T-helper 9 cell (primary cell): ENCODE results near the gene CCDC183.
A peak's percentile ranks its signal among the peaks of the same experiment; 100 is the strongest.
"Not testable (repeated sequence)": the region's sequence is repeated elsewhere in the genome, so short reads cannot be mapped to it uniquely, and the experiment has no call there.

Experiments used
- DNase-seq: peaks from one replicate; pipeline ENCODE4 v3.0.0-alpha.2; 2020

The CCDC183 gene

GRCh38 chr9:136760834-136761544 is 35.1 kb upstream of the CCDC183 start:
- not testable (repeated sequence) for DNase-seq

DNA sequence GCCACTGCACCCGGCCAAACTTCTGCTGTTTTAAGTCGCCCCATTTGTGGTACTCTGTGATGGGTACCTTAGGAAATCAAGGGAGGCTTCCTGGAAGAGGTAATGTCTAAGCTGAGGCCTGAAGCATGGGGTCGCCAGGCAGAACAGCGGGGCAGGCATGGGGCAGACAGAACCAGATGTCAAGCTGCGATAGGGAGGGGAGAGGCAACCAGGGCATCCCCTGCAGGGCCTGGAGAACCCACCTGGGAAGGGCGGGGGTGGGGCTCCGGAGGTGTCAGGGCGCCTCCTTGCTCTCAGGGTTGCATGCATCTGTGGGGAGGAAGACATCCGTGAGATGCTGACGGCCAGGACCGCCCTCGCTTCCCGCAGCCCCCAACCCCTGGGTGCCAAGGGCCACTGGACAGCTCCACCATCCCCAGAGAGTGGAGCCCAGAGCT is 34.6 kb upstream of the CCDC183 start:
- DNase-seq = no peak

GRCh38 chr9:136762221-136762691 is 33.9 kb upstream of the CCDC183 start:
- DNase-seq = no peak

- peak; percentile 26 for DNase-seq
These were observed 33.1 kb upstream of the CCDC183 start for GRCh38 chr9:136762915-136763648.

DNA sequence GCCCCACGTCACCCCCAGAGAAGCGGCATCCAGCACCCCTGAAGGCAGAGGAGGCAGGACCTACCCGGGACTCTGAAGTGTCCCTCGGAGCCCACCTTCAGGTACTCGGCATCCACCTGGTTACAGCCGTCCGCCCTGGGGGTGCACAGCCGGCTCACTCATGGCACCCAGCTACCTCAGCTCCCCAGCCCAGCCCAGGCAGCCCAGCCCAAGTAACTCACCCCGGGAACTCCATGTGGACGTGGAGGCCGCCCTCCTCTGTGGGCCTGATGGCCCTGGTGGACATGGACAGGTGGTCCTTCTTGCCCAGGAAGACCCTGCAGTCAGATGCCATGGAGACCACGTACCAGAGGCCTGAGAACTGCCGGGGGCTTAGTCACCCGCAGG is 32.5 kb upstream of the CCDC183 start:
- DNase-seq = no peak

DNA sequence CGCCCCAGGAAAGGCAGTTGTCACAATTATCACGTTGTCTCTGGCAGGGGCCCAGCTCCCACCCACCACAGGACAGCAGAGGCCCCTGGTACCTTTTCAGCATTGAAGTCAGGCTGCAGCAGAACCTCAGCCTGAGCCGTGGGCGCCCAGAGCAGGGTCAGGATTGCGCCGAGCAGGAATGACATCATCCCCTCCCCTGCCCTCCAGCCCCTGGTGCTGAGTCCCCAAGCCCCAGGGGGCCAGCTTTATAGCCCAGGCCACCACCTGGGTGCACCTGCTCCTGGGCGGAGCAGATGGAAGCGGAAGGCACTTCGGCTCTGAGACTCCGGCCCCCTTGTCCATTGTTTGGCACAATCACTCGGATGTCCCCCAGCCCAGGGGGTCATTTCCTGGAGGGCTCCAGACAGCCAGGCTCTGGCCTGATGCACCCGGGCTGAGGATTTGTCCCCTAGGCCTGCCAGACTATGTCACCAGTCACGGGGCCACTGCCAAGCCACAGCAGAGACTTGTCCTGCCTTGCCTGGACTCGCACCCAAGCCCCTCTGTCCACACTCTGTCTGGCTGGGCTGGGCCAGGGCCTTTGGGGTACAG is 31.7 kb upstream of the CCDC183 start, which contains the start of gene LCN15:
TSS of gene LCN15 (minus strand) at position 218 of the 591 bp plus-strand sequence. CDS start at position 188, 30 bp downstream.
- no peak for DNase-seq

DNA sequence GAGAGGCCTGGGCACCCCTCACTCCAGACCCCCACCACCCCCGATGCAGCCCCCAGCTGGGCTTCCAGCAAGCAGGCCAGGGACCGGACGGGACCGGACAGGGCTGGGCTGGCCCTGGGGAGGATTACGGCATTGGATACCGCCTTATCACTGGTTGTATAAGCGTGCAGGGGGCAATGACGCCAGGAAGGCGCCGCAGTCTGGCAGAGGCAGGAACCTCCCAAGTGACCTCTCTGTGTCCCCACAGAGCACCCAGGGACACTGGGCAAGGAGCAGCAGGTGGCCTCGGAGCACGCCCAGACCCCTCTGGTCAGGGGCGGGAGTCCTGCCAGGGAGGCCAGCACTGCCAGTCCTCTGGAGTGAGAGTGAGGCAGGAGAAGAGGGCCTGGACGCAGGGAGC is 31.1 kb upstream of the CCDC183 start:
- DNase-seq = no peak

- not testable (repeated sequence) for DNase-seq
These were observed 30.3 kb upstream of the CCDC183 start for GRCh38 chr9:136765745-136766409.

GRCh38 chr9:136766410-136767120 is 29.6 kb upstream of the CCDC183 start:
- peak; percentile 18 for DNase-seq

DNA sequence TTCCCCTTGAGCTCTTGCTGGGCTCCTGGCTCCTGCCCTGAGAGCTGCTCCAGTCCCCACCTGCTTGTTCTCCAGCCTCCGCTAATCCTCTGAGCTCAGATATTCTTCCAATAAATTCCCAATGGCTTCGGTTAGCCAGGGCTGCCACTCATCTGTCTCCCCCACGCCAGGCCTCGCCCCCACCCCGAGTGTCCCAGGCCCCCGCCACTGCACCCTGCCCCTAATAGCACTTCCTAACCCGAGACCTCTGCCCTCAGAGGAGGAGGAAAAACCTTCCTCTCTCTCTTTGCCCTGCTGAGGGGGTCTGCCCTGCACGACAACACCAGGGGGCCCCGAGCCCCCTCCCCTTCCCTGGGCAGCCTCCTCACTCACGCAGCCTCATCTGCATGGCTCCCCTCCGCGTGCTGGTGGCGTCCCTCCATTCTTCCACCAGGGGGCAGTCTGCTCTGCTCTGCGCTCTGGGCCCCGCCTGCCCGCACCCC is 26.4 kb upstream of the CCDC183 start:
- DNase-seq = peak; percentile 43

- no peak for DNase-seq
These were observed 24.2 kb upstream of the CCDC183 start for GRCh38 chr9:136771907-136772415.

DNA sequence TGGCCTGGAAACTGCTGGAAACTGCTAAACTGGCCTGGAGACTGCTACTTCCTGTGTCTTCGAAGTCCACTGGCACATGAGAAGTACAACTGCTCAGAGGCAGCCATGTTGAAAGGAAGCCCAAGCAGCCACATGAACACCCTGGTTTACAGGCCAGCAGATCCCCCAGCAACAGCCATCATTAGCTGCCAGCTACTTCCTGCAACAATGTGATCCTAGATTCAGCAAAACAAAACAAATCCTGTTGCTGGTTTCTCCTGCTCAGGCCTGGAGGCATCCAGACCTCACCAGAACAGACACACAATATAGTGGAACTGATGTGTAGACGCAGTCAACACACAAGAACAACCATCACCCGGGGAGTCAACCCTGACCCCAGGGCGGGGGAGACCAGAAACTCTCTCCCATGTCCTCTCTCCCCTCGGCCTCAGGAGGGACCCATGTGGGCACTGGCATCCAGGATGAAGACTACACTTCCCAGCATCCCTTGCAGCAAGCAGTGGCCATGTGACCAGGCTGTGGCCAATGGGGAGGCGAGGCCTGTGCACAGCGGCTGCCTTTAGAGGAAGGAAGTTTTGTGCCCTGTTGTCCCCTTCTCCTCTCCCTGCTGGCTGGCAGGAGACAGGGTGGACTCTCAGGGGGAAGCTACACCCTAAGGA is 22.6 kb upstream of the CCDC183 start:
- DNase-seq = no peak

GRCh38 chr9:136774416-136775045 is 21.6 kb upstream of the CCDC183 start:
- DNase-seq = no peak

GRCh38 chr9:136775191-136775590 is 20.9 kb upstream of the CCDC183 start:
- no peak for DNase-seq

GRCh38 chr9:136776947-136777346 is 19.2 kb upstream of the CCDC183 start:
- DNase-seq = no peak

DNA sequence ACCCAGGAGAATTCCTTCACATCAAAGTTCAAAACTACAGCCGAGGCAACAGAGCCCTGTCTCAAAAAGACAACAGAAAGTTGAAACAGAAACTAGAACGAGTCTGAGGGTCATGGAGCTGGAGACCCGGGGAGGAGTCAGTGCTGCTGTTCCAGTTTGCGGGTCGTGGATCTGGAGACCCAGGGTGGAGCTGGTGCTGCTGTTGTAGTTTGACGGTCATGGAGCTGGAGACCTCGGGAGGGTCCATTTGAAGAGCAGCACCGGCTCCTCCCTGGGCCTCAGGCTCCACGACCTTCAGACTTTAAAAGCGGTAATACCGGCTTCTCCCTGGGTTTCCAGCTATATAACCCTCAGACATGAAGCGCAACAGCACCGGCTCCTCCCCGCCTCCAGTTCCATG is 18.8 kb upstream of the CCDC183 start:
- no peak for DNase-seq

DNA sequence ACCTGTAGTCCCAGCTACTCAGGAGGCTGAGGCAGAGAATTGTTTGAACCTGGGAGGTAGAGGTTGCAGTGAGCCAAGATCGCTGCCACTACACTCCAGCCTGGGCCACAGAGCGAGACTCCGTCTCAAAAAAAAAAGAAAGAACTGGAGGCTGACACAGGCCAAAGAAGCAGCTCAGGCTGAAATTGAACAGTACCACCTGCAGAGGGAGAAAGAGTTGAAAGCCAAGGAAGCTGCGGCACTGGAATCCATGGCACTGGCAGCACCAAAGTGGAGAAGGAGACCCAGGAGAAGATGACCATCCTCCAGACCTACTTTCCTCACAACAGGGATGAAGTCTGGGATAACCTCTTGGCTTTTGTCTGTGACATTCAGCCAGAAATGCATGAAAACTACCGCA is 16.3 kb upstream of the CCDC183 start:
- no peak for DNase-seq

DNA sequence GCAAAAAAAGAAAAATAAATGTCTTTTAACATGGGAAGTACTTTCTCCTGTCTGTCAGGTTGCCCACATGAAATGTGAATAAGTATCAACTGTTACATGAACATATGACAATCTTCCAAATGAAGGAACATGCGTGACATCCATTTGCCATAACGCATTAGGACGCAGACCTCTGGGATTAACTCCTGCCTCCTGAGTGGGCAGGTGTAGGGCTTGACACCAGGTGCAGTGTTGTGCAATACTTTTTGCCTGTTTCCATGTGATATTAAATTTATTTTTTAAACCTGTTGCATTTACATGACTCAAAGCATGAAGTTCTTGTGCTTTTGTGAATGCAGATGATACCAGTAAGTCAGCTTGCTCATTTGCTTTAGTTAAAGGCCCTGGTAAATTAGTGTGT is 13.7 kb upstream of the CCDC183 start:
- DNase-seq = no peak

DNA sequence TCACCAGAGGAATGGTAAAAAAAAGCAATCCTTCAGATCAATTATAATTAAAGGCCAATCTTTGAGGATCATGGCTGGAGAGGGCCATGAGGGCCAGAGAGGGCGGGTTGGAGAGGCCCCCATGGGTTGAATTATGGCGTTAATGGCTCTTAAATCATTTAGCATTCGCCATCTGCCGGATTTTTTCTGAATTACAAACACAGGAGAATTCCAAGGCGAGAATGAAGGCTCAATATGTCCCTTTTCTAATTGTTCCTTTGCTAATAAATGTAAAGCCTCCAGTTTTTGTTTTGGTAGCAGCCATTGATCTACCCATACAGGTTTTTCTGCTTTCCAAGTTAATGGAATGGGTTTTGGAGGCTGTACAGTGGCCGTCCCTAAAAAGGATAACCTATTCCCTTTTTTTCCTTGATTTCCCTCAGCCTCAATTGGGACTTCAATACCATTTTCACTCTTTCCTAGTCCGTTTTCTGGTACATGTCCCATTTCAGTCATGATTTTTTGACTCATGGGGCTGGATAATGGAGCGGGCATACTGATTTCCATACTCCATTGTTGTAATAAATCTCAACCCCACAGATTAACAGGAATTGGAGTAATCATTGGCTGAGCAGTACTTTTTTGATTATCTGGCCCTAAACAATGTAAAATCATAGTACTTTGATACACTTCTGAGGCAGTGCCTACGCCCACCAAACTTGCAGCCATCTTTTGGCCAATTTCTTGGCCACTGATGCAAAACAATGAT is 11.7 kb upstream of the CCDC183 start:
- DNase-seq = no peak

DNA sequence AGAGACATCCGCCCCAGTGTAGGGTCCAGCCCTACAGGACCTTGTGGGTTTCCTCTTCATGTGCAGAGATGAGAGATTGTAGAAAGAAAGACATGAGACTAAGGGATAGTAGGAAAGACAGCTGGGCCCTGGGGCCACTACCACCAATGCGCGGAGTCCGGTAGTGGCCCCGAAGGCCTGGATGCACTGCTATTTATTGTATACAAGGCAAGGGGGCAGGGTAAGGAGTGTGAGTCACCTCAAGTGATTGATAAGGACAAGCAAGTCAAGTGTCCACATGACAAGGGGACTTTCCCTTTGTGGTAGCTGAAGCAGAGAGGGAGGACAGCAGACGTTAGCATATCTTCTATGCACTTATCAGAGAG is 11.2 kb upstream of the CCDC183 start:
- DNase-seq = no peak
